Caki2 (cell line): ENCODE results near the gene CCNB1. TPM values are rescaled to one million over a fixed set of nuclear protein-coding genes. Genes with fewer than 3 reads are reported as not detected.

Experiments
- DNase-seq: peaks from one replicate; pipeline ENCODE4 v3.0.0-alpha.2; 2015; ENCODE audit warnings: low read depth
- in situ Hi-C: cut with HindIII; loops from 2 replicates; pipeline ENCODE4 v1.10.0; 2016; ENCODE audit warnings: low sequenced_read_pairs, low pct_unique_long_range_greater_than_20kb, mixed read lengths
- total RNA-seq: library from RNA; depleted of rRNA; stranded (reverse); fragments of >200 nt; shearing (Covaris generic); gene quantifications from 2 replicates; pipeline ENCODE4 v1.2.3, GENCODE V29; 2014; ENCODE audit warnings: low replicate concordance; rRNA removed

Gene CCNB1
- total RNA-seq, 1 experiment from 2014 or later = 161 TPM

- in situ Hi-C loops = no loop called here
- DNase-seq = no peak
Measured at GRCh38 chr5:69224520-69224919, 57.6 kb downstream of the CCNB1 start.

- DNase-seq = no peak
- in situ Hi-C loops = no loop called here
Measured at GRCh38 chr5:69225860-69226259, 58.9 kb downstream of the CCNB1 start.

Other genes starting within 250 kb of the CCNB1 start
- 62.6 and 110 TPM in 2 replicates for gene SLC30A5, start 73.1 kb upstream of the CCNB1 start, total RNA-seq
- gene CENPH, start 22.4 kb downstream of the CCNB1 start, total RNA-seq = 58.3 and 75.7 TPM in 2 replicates
- 31.2 and 61.3 TPM in 2 replicates for gene CDK7, start 67.7 kb downstream of the CCNB1 start, total RNA-seq
- gene CCDC125, start 165.7 kb downstream of the CCNB1 start, total RNA-seq = 5.5 and 5.9 TPM in 2 replicates
- gene AK6, start 202.4 kb downstream of the CCNB1 start, total RNA-seq = 40.8 and 74.4 TPM in 2 replicates
- 43.9 and 44.1 TPM in 2 replicates for gene TAF9, start 202.4 kb downstream of the CCNB1 start, total RNA-seq
- 5.7 and 8.5 TPM in 2 replicates for gene RAD17, start 202.7 kb downstream of the CCNB1 start, total RNA-seq
- gene MARVELD2, start 248.0 kb downstream of the CCNB1 start, total RNA-seq = 4.1 and 5.4 TPM in 2 replicates